OCI-LY1 (cell line): ENCODE measurements around the gene CHCHD4.

Source experiments
- CTCF ChIP-seq: fragments of 200-600 bp; sonication (generic), shearing (Covaris generic); IDR thresholded peaks from 2 replicates; pipeline ENCODE4 v1.5.1; 2017; ENCODE audit warnings: mild to moderate bottlenecking, antibody characterized with exemption, low read length, moderate library complexity, mixed read lengths
- EZH2 ChIP-seq: fragments of 200-600 bp; sonication (generic), shearing (Covaris generic); IDR thresholded peaks from 2 replicates; pipeline ENCODE4 v1.8.0; 2017; ENCODE audit warnings: borderline replicate concordance, mixed run types, mild to moderate bottlenecking, antibody characterized with exemption, low read length, moderate library complexity, mixed read lengths

GRCh38 chr3:14126887-14127505 is 2.3 kb upstream of the CHCHD4 start:
- TF ChIP-seq CTCF (no peak), EZH2 (no peak)
